Astrocyte (in vitro differentiated cells and primary cell): ENCODE measurements around the gene MGAT3. TPM values are rescaled to one million over a fixed set of nuclear protein-coding genes. Genes with fewer than 3 reads are reported as not detected.

ENCODE experiments used
- DNase-seq: peaks from one replicate; pipeline ENCODE4 v3.0.0-alpha.2; 2010; ENCODE audit warnings: low read depth
- FAIRE-seq: peaks from 2 replicates; lab custom pipeline; 2011; peaks lifted over from hg19 to GRCh38; lab: Jason Lieb, UNC
- H2AFZ ChIP-seq: 2 replicates; pipeline ENCODE4 v1.6.0; 2012; ENCODE audit warnings: low read depth, low read length, inconsistent platforms
- H3K27ac ChIP-seq: 2 replicates; pipeline ENCODE4 v1.5.1; 2011; ENCODE audit warnings: low read depth, low read length, inconsistent platforms
- H3K27me3 ChIP-seq: 2 replicates; pipeline ENCODE4 v1.6.0; 2011; ENCODE audit warnings: low read length, inconsistent platforms; ENCODE audit not compliant: insufficient read depth
- H3K36me3 ChIP-seq: 2 replicates; pipeline ENCODE4 v1.5.1; 2011; ENCODE audit warnings: low read length, inconsistent platforms; ENCODE audit not compliant: insufficient read depth
- H3K4me1 ChIP-seq: 2 replicates; pipeline ENCODE4 v1.5.1; 2011; ENCODE audit warnings: low read length, inconsistent platforms; ENCODE audit not compliant: insufficient read depth
- H3K4me2 ChIP-seq: 2 replicates; pipeline ENCODE4 v1.6.0; 2012; ENCODE audit warnings: low read length, inconsistent platforms
- H3K4me3 ChIP-seq: 2 replicates; pipeline ENCODE4 v1.5.1; 2011; ENCODE audit warnings: low read depth, mild to moderate bottlenecking, low read length, inconsistent platforms; ENCODE audit not compliant: insufficient read depth
- H3K79me2 ChIP-seq: 2 replicates; pipeline ENCODE4 v1.6.0; 2012; ENCODE audit warnings: mild to moderate bottlenecking, low read length, inconsistent platforms; ENCODE audit not compliant: insufficient read depth
- H3K9ac ChIP-seq: 2 replicates; pipeline ENCODE4 v1.6.0; 2012; ENCODE audit warnings: mild to moderate bottlenecking, low read length, inconsistent platforms
- H3K9me3 ChIP-seq: 2 replicates; pipeline ENCODE4 v1.5.1; 2012; ENCODE audit warnings: low read depth, mild to moderate bottlenecking, low read length, inconsistent platforms; ENCODE audit not compliant: insufficient read depth
- H4K20me1 ChIP-seq: 2 replicates; pipeline ENCODE4 v1.6.0; 2012; ENCODE audit warnings: low read length, inconsistent platforms; ENCODE audit not compliant: insufficient read depth
- H3K27ac Mint-ChIP-seq: one replicate; pipeline ENCODE4 v1.8.0; 2021; ENCODE audit warnings: mild to moderate bottlenecking, mixed read lengths; ENCODE audit not compliant: unreplicated experiment
- H3K27me3 Mint-ChIP-seq: one replicate; pipeline ENCODE4 v1.8.0; 2021; ENCODE audit warnings: low read depth, mixed read lengths; ENCODE audit not compliant: unreplicated experiment
- H3K36me3 Mint-ChIP-seq: one replicate; pipeline ENCODE4 v1.8.0; 2021; ENCODE audit warnings: low read depth, mixed read lengths; ENCODE audit not compliant: unreplicated experiment
- H3K4me1 Mint-ChIP-seq: one replicate; pipeline ENCODE4 v1.8.0; 2021; ENCODE audit warnings: low read depth, mixed read lengths; ENCODE audit not compliant: unreplicated experiment
- H3K4me3 Mint-ChIP-seq: one replicate; pipeline ENCODE4 v1.8.0; 2021; ENCODE audit warnings: mild to moderate bottlenecking, moderate library complexity, mixed read lengths; ENCODE audit not compliant: unreplicated experiment
- H3K9me3 Mint-ChIP-seq: one replicate; pipeline ENCODE4 v1.8.0; 2021; ENCODE audit warnings: mild to moderate bottlenecking, mixed read lengths; ENCODE audit not compliant: unreplicated experiment
- CTCF ChIP-seq: IDR thresholded peaks from 2 replicates; pipeline ENCODE4 v1.5.1; 2011; ENCODE audit warnings: low read depth, mild to moderate bottlenecking, inconsistent platforms, low read length, moderate library complexity; ENCODE audit not compliant: insufficient read depth
- EZH2 ChIP-seq: IDR thresholded peaks from 2 replicates; pipeline ENCODE4 v1.6.1; 2012; ENCODE audit warnings: mild to moderate bottlenecking, low read length, inconsistent platforms; ENCODE audit not compliant: insufficient read depth
- total RNA-seq: library from RNA; stranded (reverse); gene quantifications from 2 replicates; pipeline ENCODE4 v1.2.1, GENCODE V29; 2021

The MGAT3 gene
- total RNA-seq, 1 donor from 2014 or later: 7.9 TPM

GRCh38 chr22:39534092-39534506 lies 77.3 kb downstream of the MGAT3 start:
- Histone ChIP-seq H3K36me3 (peaks cover 6% of the 10 kb centered on the region), H4K20me1 (peaks cover 29% of the 10 kb centered on the region), H3K27me3 (no peaks in the 10 kb centered on the region), H3K4me3 (no peak overlapping the region), H3K79me2 (peaks cover 32% of the 10 kb centered on the region), H3K4me1 (peaks cover 26% of the 10 kb centered on the region), H3K9ac (no peak overlapping the region), H3K27ac (no peak overlapping the region), H2AFZ (peak overlapping the region; percentile 87), H3K4me2 (peak overlapping the region; percentile 79), H3K9me3 (no peaks in the 10 kb centered on the region)
- DNase-seq: no peak
- Mint-ChIP-seq H3K36me3 (peaks cover 8% of the 10 kb centered on the region), H3K4me1 (peaks cover 16% of the 10 kb centered on the region), H3K27me3 (no peaks in the 10 kb centered on the region), H3K27ac (no peak overlapping the region), H3K9me3 (no peaks in the 10 kb centered on the region), H3K4me3 (peak overlapping the region; percentile 20)
- TF ChIP-seq CTCF (no peak), EZH2 (no peak)
- FAIRE-seq: no peak

GRCh38 chr22:39534591-39535356 lies 78.0 kb downstream of the MGAT3 start:
- no peaks in the 10 kb centered on the region for H3K27me3 ChIP-seq
- DNase-seq (no peak), FAIRE-seq (peak; percentile 13)
- no peaks in the 10 kb centered on the region for H3K9me3 ChIP-seq
- Mint-ChIP-seq H3K4me1 (peaks cover 15% of the 10 kb centered on the region), H3K27ac (no peak overlapping the region), H3K36me3 (peaks cover 4% of the 10 kb centered on the region), H3K4me3 (peak overlapping the region; percentile 20), H3K9me3 (no peaks in the 10 kb centered on the region), H3K27me3 (peaks cover under 1% of the 10 kb centered on the region)
- H3K27ac ChIP-seq: no peak overlapping the region
- H2AFZ ChIP-seq: peak overlapping the region; percentile 87
- H3K4me3 ChIP-seq: no peak overlapping the region
- H3K4me1 ChIP-seq: peaks cover 22% of the 10 kb centered on the region
- H3K4me2 ChIP-seq: peak overlapping the region; percentile 79
- peak overlapping the region; percentile 58 for H3K9ac ChIP-seq
- peaks cover 5% of the 10 kb centered on the region for H3K36me3 ChIP-seq
- peaks cover 27% of the 10 kb centered on the region for H3K79me2 ChIP-seq
- TF ChIP-seq EZH2: no peak
- peak; percentile 60 for TF ChIP-seq CTCF
- H4K20me1 ChIP-seq: peaks cover 24% of the 10 kb centered on the region

GRCh38 chr22:39535357-39535725 lies 78.5 kb downstream of the MGAT3 start:
- peaks cover 18% of the 10 kb centered on the region for H4K20me1 ChIP-seq
- H3K27ac ChIP-seq: no peak overlapping the region
- no peak overlapping the region for H2AFZ ChIP-seq
- TF ChIP-seq CTCF (no peak), EZH2 (no peak)
- no peaks in the 10 kb centered on the region for H3K9me3 Mint-ChIP-seq
- no peak overlapping the region for H3K27ac Mint-ChIP-seq
- DNase-seq (no peak), FAIRE-seq (no peak)
- no peaks in the 10 kb centered on the region for H3K36me3 Mint-ChIP-seq
- H3K27me3 ChIP-seq: no peaks in the 10 kb centered on the region
- H3K79me2 ChIP-seq: peaks cover 22% of the 10 kb centered on the region
- no peak overlapping the region for H3K4me2 ChIP-seq
- H3K27me3 Mint-ChIP-seq: peaks cover 6% of the 10 kb centered on the region
- H3K36me3 ChIP-seq: no peaks in the 10 kb centered on the region
- H3K4me1 ChIP-seq: peaks cover 22% of the 10 kb centered on the region
- no peak overlapping the region for H3K4me3 Mint-ChIP-seq
- H3K9me3 ChIP-seq: no peaks in the 10 kb centered on the region
- peak overlapping the region; percentile 26 for H3K9ac ChIP-seq
- no peak overlapping the region for H3K4me3 ChIP-seq
- peaks cover 12% of the 10 kb centered on the region for H3K4me1 Mint-ChIP-seq
